Measurements from ENCODE around the gene NEDD8. TPM values are rescaled to one million over a fixed set of nuclear protein-coding genes. Genes with fewer than 3 reads are reported as not detected.

Gene NEDD8
- total RNA-seq, 2 donors from 2014 or later: 28.7 to 77.6 TPM

GRCh38 chr14:24261969-24262327 is 29.8 kb upstream of the NEDD8 start:
- H3K27me3 ChIP-seq: no peaks in the 10 kb centered on the region
- DNase-seq: no peak
- H3K4me3 ChIP-seq: no peak overlapping the region
- no peak for TF ChIP-seq CTCF (IDR thresholded peaks at IDR 0.05)
- no peak for TF ChIP-seq POLR2A (IDR thresholded peaks at IDR 0.05)
- WGBS, 2 donors: 85 to 93% methylated on average over 9 to 16 of the region's 19 CpGs
- H3K9me3 ChIP-seq: no peaks in the 10 kb centered on the region
- ATAC-seq: no peak
- intact Hi-C loops (cut with DNase I): no loop called here
- H3K36me3 ChIP-seq (replicated peaks in 1 of 2; ENCODE audit: insufficient read depth in 1 of 2, low read depth in 2 of 2): peaks cover 0 to 4% of the 10 kb centered on the region in 2 donors
- H3K4me1 ChIP-seq: peaks cover 15% of the 10 kb centered on the region
- no peak overlapping the region for H3K27ac ChIP-seq

DNA sequence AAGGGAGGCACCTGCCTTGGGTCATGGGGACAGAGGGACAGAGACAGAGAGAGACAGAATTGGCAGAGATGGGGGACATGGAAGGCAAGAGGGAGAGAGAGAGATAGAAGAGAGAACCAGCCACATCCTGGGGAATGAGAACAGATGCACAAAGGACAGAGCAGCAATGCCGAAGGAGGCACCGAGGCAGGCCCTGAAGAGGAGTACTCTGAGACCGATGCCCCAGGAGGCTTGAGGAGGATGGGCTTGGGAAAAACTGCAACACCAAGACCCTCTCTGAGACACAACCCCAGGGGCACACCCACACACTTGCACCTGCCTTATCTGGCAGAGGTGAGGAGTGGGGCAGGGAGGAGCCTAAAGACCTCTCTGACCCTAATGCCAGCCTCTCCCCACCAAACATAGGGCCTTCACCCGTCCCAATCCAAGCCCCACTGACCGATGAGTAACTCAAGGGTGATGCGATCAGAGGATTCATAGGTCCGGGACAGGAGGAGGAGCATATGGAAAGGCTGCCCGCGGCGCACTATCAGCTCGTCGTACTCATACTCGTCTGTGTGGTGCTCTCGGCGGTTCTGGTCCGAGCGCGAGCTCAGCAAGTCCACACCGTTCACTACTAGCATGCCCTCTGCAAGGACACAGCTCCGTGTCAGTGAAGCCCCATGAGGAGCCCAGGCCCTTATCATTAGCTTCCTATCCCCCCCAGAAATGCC is 29.2 kb upstream of the NEDD8 start:
- intact Hi-C loops (cut with DNase I): no loop called here
- Histone ChIP-seq H3K9me3 (no peaks in the 10 kb centered on the region), H3K27me3 (no peaks in the 10 kb centered on the region), H3K4me3 (no peak overlapping the region), H3K27ac (peak overlapping the region in 1 of 4 donors; percentile 74), H3K4me1 (peaks cover 15% of the 10 kb centered on the region), H3K36me3 (replicated peaks in 1 of 2; ENCODE audit: insufficient read depth in 1 of 2, low read depth in 2 of 2) (peaks cover 0 to 3% of the 10 kb centered on the region in 2 donors)
- TF ChIP-seq POLR2A (IDR thresholded peaks at IDR 0.05) (no peak), CTCF (IDR thresholded peaks at IDR 0.05) (no peak)
- ATAC-seq: no peak
- DNase-seq: no peak
- WGBS, 2 donors: 90 to 94% methylated on average over 12 to 19 of the region's 20 CpGs

DNA sequence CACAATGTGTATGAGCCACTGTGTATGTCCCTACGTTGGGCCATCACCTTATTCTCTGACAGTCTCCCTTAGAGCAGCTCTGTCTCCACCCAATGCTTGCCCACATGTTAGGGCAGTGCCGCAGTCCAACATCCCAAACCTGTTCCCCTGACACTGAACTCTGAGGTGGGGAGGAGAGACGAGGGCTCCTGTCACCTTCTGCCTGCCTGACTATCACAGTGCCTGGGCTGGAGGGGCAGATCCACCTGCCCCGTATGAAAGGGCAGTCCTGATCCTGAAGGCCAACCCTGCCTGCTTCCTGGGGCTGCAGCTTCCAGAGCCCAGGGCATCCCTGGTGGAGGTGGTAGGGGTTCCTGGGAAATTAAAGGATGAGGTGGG is 28.6 kb upstream of the NEDD8 start:
- Histone ChIP-seq H3K9me3 (no peaks in the 10 kb centered on the region), H3K4me1 (peaks cover 15% of the 10 kb centered on the region), H3K27me3 (no peaks in the 10 kb centered on the region), H3K4me3 (no peak overlapping the region), H3K36me3 (replicated peaks in 1 of 2; ENCODE audit: insufficient read depth in 1 of 2, low read depth in 2 of 2) (no peaks in the 10 kb centered on the region), H3K27ac (peak overlapping the region in 3 of 4 donors; percentile 62 to 82 (median 74))
- intact Hi-C loops (cut with DNase I): no loop called here
- 58 to 69% methylated on average over 2 to 4 of the region's 4 CpGs for WGBS, 2 donors
- DNase-seq (no peak), ATAC-seq (no peak)
- TF ChIP-seq CTCF (IDR thresholded peaks at IDR 0.05) (no peak), POLR2A (IDR thresholded peaks at IDR 0.05) (no peak)

GRCh38 chr14:24260026-24260779 is 28.0 kb upstream of the NEDD8 start:
- ATAC-seq (peak; percentile 70), DNase-seq (peak; percentile 37 to 71 (median 56))
- intact Hi-C loops (cut with DNase I): no loop called here
- Histone ChIP-seq H3K27ac (peak overlapping the region; percentile 62 to 89 (median 78)), H3K9me3 (no peaks in the 10 kb centered on the region), H3K4me1 (peaks cover 15% of the 10 kb centered on the region), H3K4me3 (no peak overlapping the region), H3K27me3 (no peaks in the 10 kb centered on the region), H3K36me3 (replicated peaks in 1 of 2; ENCODE audit: insufficient read depth in 1 of 2, low read depth in 2 of 2) (no peaks in the 10 kb centered on the region)
- TF ChIP-seq CTCF (IDR thresholded peaks at IDR 0.05) (no peak), POLR2A (IDR thresholded peaks at IDR 0.05) (no peak)
- WGBS, 2 donors: 70 to 76% methylated on average over 13 to 16 of the region's 16 CpGs
